Inflammatory macrophage treated with lipopolysaccharide for 1 hour (primary cell): Measurements from ENCODE around the gene LCE5A.
A peak's percentile ranks its signal among the peaks of the same experiment; 100 is the strongest.
"Not testable (repeated sequence)": the region's sequence is repeated elsewhere in the genome, so short reads cannot be mapped to it uniquely, and the experiment has no call there.

Experiments
- DNase-seq, 2 donors: peaks; one replicate each; pipeline ENCODE4 v3.0.0-alpha.2; 2020 to 2022

The LCE5A gene, protein sequence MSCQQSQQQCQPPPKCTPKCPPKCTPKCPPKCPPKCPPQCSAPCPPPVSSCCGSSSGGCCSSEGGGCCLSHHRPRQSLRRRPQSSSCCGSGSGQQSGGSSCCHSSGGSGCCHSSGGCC

DNA sequence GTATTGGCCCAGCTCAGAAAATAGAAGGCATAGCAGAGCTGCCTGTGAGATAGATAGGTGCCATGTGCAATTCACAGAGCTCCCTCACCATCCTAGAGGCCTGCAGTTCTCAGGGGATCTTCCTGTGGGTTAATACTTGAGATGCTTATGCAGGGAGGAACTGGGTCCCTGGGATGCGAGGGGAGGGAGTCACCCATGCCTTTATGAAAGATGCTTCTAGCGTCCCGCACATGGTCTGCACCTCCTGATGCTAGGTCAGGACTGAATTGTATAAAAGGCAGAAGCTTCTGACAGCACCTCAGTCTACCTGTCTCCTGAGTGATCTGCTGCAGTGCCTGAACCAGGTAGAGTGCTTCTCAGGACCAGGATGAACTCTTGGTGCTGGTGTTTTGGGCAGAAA lies at the start of gene LCE5A:
LCE5A (plus strand) TSS at position 301 of the 400 bp plus-strand sequence. CDS start 732 bp downstream, outside the sequence.
- no peak for DNase-seq

- DNase-seq: peak; percentile 59 to 84
These were observed 49.1 kb upstream of the LCE5A start for GRCh38 chr1:152461544-152461943.

DNA sequence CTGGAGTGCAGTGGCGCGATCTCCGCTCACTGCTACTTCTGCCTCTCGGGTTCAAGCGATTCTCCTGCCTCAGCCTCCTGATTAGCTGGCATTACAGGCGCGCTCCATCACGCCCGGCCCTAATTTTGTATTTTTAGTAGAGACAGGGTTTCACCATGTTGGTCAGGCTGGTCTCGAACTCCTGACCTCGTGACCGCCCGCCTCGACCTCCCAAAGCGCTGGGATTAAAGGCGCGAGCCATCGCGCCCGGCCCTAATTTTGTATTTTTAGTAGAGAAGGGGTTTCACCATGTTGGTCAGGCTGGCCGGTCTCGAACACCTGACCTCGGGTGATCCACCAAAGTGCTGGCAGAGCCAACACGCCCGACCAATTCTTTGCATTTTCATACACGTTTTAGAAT lies 48.0 kb upstream of the LCE5A start:
- DNase-seq: no peak

DNA sequence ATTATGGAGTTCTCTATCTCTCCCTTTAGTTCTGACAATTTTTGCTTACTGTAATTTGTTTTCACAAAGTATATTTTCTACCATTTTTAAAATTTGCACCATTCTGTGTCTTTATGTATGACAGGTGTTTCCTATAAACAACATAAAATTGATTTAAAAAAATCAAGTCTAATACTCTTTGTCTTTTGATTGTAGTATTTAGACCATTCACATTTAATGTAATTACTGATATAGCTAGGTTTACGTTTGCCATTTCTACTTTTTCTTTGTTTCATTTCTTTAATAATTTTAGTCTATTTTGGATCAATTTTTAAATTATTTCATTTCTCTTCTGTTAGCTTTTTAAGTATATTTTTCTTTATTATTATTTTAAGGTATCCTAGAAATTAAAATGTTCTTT lies 44.4 kb upstream of the LCE5A start:
- no peak for DNase-seq

DNA sequence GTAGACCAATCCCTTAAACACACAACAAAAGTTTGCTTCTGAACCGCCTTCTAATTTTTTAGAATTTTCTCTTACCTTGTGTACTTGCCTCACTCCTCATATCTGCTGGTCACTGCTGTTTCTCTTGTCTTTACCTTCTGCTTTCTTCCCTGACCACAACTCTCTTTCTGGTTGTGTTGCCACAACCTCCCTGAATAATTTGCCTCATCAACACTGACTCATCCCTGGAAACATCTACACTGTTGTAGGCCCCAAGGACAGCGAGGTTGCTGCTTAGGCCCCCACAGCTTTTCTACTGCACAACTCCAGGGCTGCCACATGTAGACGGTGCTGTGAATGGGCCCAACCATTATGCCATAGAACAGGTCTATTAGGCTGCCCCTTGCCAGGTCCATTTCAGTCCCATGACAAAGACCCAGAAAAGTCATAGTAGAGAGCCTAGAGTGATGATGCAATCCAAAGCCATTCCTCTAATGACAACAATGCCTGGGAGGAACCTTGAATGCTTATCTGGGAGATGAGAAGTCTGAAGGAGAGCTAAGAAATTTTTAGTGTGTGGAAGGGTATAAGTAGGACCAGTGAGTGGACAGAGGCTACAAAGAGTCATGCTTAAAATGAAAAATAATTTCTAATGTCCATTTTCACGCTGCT lies 36.6 kb upstream of the LCE5A start:
- DNase-seq: no peak

- peak in 1 of 2 donors; percentile 66 for DNase-seq
These were observed 30.6 kb upstream of the LCE5A start for GRCh38 chr1:152479792-152480595.

GRCh38 chr1:152481869-152482664 lies 28.5 kb upstream of the LCE5A start:
- no peak for DNase-seq

- peak in 1 of 2 donors; percentile 12 for DNase-seq
These were observed 24.1 kb upstream of the LCE5A start for GRCh38 chr1:152486400-152487006.

DNA sequence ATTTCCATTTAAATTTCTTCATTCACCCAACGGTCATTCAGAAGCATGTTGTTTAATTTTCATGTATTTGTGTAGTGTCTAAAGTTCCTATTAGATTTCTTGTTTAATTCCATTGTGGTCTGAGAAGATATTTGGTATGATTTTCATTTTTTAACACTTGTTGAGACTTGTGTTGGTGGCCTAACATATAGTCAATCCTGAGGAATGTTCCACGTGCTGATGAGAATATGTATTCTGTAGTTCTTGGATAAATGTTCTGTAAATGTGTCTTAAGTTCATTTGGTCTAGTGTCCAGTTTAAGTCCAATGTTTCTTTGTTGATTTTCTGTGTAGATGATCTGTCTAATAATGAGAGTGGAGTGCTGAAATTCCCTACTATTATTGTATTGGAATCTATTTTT lies 22.7 kb upstream of the LCE5A start:
- DNase-seq: no peak

DNA sequence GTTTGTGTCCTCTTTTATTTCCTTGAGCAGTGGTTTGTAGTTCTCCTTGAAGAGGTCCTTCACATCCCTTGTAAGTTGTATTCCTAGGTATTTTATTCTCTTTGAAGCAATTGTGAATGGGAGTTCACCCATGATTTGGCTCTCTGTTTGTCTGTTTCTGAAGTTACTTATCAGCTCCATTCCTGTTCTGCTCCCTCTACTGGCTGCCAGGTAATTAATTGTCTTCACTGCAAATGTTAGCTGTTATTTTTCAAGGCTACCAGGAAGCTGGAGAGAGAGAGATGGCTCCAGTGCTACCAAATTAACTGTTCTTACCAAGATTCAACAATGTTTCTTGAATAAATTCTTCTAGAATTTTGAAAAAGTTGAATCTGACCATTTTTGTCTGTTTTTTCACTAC lies 19.1 kb upstream of the LCE5A start:
- not testable (repeated sequence) for DNase-seq

DNA sequence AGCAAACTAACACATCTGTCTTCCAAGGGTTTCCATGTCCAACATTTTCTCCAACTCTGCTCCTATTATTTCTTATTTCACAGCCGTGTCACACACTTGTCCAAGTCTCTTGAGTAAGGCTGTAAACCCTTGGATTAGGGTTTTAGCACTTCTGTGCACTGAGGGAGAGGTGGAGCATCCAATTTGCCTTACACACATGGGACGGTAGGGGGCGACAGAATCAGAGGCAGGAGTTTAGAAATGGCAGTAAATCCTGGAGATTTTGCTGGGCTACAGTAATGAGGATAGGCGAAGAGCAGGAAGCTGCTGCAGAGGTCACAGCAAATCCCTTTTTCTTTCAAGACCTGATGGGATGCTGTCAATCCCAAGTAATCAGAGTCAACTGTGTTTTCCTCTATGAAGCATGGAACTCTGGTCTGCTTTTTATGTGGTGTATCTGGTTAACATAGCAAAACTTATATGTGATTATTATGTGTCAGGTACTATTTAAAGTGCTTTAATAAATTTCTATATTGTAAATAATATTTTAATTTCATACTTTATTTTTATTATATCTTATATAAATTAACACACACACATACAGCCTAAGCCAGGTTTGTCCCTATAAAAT lies 15.4 kb upstream of the LCE5A start:
- DNase-seq: peak; percentile 23 to 78

DNA sequence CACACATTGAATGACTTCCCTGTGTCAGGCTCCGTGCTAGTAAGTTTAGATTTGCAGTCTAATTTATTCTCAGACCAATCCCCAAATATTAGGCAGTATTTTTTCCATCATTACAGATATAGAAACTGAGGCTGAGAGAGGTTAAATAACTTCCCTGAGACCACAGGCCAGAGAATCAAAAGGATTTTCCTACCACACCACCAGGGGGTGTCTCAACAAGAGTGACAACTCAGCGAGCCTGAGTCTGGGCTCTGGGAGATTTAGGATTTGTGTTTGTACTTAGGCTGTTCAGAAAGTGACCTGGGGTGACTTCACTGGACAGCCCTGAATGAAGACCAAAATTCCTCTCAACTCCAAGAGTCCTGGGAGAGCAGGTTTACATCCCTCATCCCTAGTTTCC lies 13.3 kb upstream of the LCE5A start:
- peak in 1 of 2 donors; percentile 32 for DNase-seq

DNA sequence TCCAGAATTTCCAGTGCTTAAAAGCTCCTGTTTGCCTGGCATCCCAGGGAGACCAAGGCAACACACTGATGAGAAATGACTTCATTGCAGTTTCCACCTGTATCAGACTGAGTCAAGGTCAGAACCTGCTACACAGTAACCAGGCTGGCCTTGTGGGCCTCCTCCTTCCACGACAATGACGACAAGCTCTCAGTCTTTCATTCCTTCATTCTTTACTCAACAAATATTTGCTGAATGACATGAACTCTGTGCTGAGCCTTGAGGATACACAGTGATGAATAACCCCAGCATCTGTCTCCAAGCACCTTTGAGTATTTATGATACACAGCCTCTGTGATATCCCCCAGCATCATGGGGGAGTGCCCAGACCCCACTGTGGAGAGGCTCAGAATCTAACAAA lies 8.9 kb upstream of the LCE5A start:
- no peak for DNase-seq

- DNase-seq: no peak
These were observed 8.0 kb upstream of the LCE5A start for GRCh38 chr1:152502496-152503180.

DNA sequence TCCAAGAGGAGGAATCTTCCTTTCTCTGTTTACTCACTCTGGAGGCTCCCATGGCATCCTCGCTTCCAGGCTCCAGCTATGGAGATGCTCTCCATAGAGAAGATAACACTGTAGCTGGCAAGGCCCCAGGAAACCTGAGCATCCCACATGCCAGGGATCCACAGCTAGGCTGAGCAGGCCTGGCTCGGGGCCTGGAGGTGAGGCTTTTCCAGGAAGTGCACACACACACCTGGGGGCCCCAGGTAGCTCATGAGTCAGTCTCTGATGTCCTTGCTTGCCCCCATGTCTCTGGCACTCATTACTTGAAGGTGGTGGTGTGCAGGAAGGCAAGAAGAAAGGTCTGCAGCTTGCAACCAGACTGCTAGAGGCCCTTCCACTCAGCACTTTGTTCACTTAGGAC lies 5.5 kb upstream of the LCE5A start:
- DNase-seq: no peak

- no peak for DNase-seq
These were observed 3.6 kb upstream of the LCE5A start for GRCh38 chr1:152506899-152507498.

GRCh38 chr1:152511596-152511995 lies 993 bp downstream of the LCE5A start:
- no peak for DNase-seq

DNA sequence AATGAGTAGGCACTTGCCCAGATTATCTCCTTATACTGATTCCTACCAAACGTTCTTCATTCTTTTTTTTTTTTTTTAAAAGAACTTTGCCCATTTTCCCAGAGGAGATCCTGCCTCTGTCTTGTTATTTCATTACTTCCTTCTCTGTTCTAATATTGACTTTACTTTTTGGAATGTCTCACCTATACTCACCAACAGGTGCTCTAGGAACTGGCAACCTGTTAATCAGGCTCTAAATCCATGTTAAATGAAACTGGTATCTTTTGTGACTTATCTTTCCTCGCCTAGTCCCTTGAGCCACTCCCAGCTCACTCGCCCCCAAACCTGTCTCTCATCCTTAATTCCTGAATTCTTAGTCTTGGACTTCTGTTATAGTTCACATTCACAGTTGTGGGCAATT lies 2.5 kb downstream of the LCE5A start:
- no peak for DNase-seq

DNA sequence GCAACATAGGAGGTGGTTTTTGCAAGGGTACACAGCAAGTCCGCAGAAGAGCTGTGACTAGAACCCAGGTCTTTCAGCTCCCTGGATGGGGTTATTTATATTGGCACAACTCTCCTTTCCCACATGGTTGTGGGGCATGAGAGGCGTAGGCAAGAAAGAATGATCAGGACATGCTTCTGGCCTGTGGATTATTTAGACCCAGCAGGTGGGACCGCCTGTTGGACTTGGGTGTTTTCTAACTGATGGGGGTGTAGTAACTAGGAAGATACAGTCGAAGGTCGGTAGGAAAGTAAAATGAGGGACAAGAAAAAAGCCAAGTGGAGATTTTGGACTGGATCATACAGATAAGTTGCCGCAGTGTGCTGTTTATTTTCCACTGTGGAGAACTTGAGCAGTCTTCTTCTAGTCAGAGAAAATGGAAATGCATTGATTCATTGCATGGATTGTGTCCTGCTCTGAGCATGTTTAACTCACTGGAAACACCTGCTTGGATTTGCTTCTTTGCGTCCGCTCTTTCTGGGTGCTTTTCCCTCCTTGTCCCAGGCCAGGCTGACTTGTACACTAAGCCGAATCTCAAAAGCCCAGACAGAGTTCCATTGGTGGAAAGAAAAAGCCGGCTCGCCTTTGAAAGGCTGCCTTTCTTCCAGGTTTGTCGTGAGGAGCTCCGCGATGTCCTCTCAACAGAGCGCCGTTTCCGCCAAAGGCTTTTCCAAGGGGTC lies 4.3 kb downstream of the LCE5A start:
- no peak for DNase-seq

- peak in 1 of 2 donors; percentile 7 for DNase-seq
These were observed 4.8 kb downstream of the LCE5A start for GRCh38 chr1:152515434-152515783.

GRCh38 chr1:152516082-152516481 lies 5.5 kb downstream of the LCE5A start:
- no peak for DNase-seq
